Pulmonary artery endothelial cell (primary cell): ENCODE measurements around the gene EVI5. TPM values are rescaled to one million over a fixed set of nuclear protein-coding genes. Genes with fewer than 3 reads are reported as not detected.
A peak's percentile ranks its signal among the peaks of the same experiment; 100 is the strongest.
"Not testable (repeated sequence)": the region's sequence is repeated elsewhere in the genome, so short reads cannot be mapped to it uniquely, and the experiment has no call there.

ENCODE experiments used
- DNase-seq: peaks from one replicate; pipeline ENCODE4 v3.0.0-alpha.2; 2011; ENCODE audit warnings: low read depth, low spot score
- total RNA-seq: library from RNA; depleted of rRNA; stranded (reverse); fragments of >200 nt; gene quantifications from 2 replicates; pipeline ENCODE4 v1.2.3, GENCODE V29; 2014

EVI5 gene
- total RNA-seq, 1 donor from 2014 or later: 82.3 TPM

- peak; percentile 41 for DNase-seq
Observed at GRCh38 chr1:92792340-92792782, 7.5 kb upstream of the EVI5 start.

GRCh38 chr1:92791487-92792066 is 6.7 kb upstream of the EVI5 start:
- no peak for DNase-seq

GRCh38 chr1:92790867-92791266 is 6.0 kb upstream of the EVI5 start:
- no peak for DNase-seq

DNA sequence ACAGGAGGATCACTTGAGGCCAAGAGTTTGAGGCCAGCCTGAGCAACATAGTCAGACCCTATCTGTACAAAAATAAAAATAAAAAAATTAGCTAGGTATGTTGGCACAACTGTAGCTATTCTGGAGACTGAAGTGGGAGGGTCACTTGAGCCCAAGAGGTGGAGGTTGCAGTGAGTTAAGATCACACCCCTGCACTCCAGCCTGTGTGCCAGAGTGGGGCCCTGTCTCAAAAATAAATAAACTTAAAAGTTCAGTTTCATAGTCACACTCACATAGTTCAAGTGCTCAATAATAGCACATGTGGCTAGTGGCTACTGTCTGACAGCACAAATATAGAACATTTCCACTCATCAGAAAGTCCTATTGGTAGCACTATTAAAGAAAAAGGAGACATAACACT is 5.2 kb upstream of the EVI5 start:
- no peak for DNase-seq

DNA sequence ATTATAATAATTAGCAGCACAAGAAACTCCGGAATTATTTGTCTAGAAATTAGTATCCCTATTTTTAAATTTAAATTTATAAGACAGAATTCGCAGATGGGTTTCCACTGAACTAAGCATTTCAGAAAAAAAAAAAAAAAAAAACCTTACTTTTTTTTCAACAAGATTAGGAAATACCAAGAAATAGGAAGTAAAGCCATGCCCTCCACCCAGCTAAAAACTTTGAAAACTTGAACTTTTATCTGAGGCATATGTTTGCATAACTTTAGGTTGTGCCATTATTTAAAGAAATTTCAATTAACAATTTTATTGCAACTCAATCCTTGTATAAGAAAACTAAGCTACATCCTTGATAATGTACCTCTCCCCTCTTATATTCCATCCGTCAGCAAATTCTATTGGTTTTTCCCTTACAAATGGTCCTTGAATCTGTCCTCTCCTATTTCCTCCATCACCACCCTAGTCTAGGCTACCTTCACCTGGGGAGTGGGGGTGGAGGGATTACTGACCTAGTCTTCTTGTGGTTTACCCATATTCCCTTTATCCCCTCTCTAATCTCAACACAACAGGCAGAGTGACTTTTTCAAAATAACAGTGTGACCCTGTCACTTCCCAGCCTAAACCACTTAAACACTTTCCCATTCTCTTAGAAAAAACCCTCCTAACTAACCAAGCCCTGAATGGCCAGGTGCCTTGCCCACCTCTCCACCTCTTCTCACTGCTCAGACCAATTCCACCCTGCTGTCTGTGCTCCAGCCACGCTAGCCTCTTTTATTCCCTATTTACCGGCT is 1.4 kb upstream of the EVI5 start:
- DNase-seq: no peak

DNA sequence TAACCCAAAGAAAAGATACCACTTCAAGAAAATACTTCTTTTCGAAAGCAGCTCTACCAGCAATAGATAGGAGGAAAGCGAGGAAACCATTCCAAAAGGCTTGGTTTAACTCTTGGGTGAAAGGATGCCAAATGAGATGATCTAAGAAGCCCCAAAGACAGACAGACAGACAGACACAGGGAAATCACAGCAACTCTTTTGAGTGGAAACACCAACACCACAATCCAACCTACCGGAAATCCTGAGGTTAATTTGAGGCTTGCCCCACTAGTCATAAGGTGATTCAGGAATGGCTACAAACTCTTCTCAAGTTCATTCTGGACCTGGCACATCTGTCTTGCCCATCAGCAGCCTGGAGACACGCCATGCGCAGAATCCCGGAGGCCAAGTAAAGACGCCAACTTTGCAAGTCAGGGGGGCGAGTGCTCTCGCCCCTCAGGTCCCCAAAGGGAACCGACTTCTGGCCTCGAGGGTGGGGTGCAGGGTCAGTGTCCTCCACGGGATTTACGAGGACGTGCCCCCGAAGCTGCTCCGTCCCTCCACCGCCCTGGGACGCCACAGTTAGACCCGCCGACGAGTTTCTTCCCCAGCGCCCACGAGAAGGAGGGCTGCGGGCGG is 778 bp downstream of the EVI5 start:
- DNase-seq: no peak

- not testable (repeated sequence) for DNase-seq
Observed at GRCh38 chr1:92783550-92783949, 1.4 kb downstream of the EVI5 start.

DNA sequence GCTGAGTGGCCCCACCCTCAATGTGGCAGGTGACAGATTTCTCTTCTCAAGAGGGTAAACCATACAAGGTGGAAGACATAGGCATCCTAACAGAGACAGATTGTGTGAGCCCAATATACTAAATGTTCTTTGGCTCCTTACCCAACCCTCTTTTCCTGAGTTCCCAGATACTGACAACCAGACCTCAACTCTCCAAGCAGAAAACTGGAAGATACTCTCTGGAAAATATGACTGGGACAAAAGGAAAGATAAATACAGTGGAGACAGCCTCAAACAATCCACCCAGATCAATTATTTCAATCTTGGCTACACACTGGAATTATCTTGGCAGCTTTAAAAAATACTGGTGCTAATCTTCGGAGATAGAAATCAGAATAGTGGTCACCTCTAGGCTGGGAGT is 6.5 kb downstream of the EVI5 start:
- DNase-seq: no peak

DNA sequence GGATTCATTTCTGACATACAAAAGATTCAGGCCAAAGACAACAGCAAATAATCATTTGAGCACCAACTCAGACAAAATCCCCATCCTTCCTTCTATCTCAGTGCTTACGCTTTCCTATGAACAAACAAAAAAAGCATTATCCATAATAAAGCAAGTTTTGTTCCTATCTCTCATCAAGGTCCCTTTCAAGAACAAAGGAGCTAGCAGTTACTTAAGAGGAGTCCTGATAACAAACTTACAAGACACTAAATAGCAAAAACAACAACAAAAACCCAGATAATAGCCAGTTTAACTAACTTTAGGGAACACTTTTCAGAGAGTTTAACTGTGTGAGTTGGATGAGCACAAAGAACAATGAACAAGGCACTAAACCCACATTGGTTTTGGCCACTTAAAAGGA is 10.5 kb downstream of the EVI5 start:
- DNase-seq: no peak

DNA sequence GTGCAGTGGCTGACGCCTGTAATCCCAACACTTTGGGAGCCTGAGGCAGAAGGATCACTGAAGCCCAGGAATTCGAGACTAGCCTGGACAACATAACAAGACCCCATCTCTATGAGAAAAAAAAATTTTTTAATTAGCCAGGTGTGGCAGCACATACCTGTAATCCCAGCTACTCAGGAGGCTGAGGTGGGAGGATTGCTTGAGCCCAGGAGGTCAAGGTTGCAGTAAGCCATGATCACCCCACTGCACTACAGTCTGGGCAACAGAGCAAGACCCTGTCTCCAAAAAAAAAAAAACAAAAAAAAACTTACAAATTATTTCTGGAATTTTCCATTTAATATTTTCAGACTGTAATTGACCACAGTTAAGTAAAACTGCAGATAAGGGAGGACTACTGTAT is 11.2 kb downstream of the EVI5 start:
- DNase-seq: not testable (repeated sequence)

DNA sequence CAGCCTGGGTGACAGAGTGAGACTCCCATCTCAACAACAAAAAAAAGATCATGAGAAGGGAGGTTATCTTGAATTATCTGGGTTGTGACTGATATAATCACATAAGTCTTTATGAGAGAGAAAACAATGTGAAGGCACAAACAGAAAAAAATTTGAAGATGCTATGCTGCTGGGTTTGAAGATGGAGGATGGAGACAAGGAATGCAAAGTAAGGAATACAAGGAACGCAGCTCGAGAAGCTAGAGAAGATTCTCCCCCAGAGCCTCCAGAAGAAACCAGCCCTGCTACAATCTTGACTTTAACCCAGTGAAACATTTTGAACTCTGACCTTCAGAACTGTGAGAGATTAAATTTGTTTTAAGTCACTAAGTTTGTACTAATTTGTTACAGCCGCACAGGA is 15.1 kb downstream of the EVI5 start:
- no peak for DNase-seq

DNA sequence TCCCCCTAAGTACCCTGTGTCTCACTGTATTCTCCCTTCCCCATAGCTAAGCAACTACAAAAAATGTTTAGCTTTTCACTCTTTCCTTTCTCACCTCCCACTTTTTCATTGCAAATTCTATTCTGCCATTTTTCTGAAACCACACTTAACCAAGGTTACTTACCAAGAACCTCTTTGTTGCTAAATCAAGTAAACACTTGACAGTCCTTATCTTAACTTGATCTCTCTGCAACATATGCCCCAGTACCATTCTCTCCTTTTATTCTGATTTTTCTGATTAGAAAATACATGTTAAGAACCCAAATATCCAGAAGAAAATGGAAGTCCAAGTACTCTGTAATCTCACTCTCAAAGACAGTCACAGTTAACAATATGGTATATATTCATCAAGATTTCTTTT is 16.0 kb downstream of the EVI5 start:
- no peak for DNase-seq

DNA sequence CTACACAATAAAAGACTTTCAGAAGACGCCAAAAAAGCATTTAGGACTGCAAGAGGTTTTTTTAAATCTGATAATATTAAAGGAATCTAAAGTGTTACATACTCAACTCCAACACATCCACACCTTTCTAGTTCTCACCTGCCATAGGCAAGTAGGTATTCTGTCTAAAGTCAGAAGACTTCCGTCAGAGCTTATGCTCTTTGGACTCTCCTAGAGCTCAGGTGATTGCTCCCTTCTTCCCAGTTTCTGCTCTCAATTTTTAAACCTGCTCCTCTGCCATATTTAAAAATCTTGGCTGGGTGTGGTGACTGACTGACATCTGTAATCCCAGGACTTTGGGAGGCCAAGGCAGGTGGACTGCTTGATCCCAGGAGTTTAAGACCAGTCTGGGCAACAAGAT is 16.6 kb downstream of the EVI5 start:
- no peak for DNase-seq

GRCh38 chr1:92764116-92764515 is 20.8 kb downstream of the EVI5 start:
- DNase-seq: no peak

- DNase-seq: no peak
Observed at GRCh38 chr1:92762355-92762754, 22.6 kb downstream of the EVI5 start.

GRCh38 chr1:92759361-92759760 is 25.5 kb downstream of the EVI5 start:
- DNase-seq: no peak

DNA sequence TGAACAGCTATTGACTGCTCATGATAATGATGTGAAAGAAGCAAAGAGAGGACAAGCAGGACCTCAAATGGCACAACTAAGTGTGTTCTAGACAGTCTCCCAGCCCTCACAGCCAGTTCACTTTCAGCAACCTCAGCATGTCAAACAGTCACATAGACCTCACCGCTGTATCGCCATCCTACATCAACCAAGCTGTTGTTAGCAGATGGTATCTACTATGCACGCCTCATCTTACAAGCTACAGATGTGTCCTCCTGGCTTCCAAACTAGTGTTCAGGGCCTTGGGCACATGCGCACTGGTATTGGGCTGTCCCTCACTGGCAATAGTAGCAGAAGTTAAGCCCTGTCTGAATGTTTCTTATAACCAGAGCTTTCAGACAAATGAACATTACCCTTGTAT is 28.4 kb downstream of the EVI5 start:
- DNase-seq: no peak

DNA sequence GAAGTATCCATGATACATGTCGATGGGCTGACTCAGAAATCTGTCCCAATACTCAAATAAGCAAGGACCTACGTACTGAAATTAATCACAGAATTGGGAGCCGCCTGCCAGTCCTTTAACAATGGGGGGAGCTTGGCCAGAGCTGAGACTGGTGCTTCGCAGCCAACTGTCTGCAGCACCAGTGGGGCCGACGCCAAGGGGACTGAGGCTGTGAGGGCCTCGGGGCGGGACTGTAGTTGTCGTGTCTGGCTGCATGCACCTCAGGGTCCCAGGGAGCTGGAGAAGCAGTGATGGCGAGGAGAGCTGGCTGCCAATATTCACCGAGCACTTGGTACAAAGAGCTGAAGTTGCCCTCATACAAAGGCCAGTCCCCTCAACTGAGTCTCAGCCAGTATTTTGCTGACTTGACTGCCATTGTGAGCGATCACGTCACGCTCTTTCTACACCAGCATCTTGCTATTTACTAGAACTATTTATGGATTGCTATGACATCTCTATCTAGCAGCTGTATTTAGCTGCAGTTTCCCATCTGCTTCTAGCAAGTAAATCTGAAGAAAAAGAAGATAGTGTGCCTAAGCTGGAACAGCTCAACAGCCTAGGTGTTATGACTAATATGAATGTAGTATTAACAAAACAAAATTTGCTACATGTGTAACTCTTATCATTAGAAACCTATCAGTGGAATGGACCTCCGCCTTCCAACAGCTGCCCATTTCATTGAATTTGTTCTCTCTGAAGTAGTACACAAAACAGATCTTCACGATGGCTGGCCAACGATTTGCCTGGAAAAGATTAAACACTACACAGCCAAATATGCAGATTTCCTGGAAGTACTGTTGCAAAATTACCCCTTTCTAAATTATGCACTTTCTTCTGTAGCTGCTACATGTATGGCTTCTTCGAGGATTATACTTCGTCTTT is 29.1 kb downstream of the EVI5 start:
- DNase-seq: no peak

DNA sequence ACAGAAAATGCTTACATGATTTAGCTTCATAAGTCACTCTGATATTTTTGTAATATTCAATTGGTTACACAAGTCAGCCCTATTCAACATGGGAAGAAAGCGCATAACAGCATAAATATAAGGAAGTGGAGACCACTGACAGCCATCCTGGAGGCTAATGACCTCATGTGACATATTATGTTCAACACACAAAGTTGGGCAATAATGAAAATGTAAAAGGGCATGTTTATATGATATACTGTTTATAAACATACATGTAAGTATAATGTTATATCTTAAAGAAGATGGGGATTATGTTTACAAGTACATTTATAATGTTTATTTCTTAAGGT is 30.2 kb downstream of the EVI5 start:
- DNase-seq: no peak

- no peak for DNase-seq
Observed at GRCh38 chr1:92754000-92754718, 30.7 kb downstream of the EVI5 start.

DNA sequence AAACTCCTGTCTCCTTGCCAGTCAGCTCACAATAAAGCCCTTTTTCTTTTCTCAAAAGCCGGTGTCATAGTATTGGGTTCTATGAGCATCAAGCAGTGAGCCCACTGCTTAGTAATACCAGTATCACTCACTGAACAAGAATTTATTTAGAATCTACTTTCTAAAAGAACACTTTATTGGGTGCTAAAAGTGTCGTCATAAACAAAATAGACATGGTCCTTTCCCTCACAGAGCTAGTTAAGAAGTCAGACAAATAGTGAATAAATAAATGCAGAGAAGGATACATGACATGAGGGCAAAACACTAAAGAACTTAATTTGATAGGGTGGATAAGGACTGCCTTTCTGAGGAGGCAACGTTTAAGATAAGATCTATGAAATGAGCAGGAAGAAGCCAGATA is 32.2 kb downstream of the EVI5 start:
- DNase-seq: no peak
